CD8-positive, alpha-beta memory T cell (primary cell): ENCODE data around the gene CFAP97. TPM values are rescaled to one million over a fixed set of nuclear protein-coding genes. Genes with fewer than 3 reads are reported as not detected.

ENCODE experiments used
- CTCF ChIA-PET: fragments of 350-600 bp; sonication (Branson Sonifier 250); formaldehyde crosslinking; loops from one replicate; lab custom pipeline; 2021; ENCODE audit warnings: antibody characterized with exemption; lab: Charles Lee
- POLR2A ChIA-PET: fragments of 350-600 bp; sonication (Branson Sonifier 250); formaldehyde crosslinking; loops from one replicate; lab custom pipeline; 2021; ENCODE audit warnings: antibody characterized with exemption; lab: Charles Lee
- DNase-seq, 5 donors: peaks; one replicate each; pipeline versions ENCODE4 v3.0.0 to v3.0.0-alpha.2; 2020 to 2022; ENCODE audit warnings: mixed read lengths in 1 of 5
- H3K27ac ChIP-seq: one replicate; pipeline ENCODE4 v1.7.0; 2013; ENCODE audit warnings: low read depth, mild to moderate bottlenecking, low read length, moderate library complexity
- H3K27me3 ChIP-seq: 2 replicates; pipeline ENCODE4 v1.7.0; 2013; ENCODE audit warnings: low read length, mild to moderate bottlenecking; ENCODE audit not compliant: insufficient read depth, poor library complexity, severe bottlenecking
- H3K36me3 ChIP-seq: 2 replicates; pipeline ENCODE4 v1.7.0; 2013; ENCODE audit warnings: mild to moderate bottlenecking, low read length, moderate library complexity; ENCODE audit not compliant: insufficient read depth
- H3K4me1 ChIP-seq: 2 replicates; pipeline ENCODE4 v1.7.0; 2013; ENCODE audit warnings: mild to moderate bottlenecking, low read length, moderate library complexity; ENCODE audit not compliant: insufficient read depth
- H3K4me3 ChIP-seq: 2 replicates; pipeline ENCODE4 v1.7.0; 2013; ENCODE audit warnings: mild to moderate bottlenecking, low read length
- H3K9me3 ChIP-seq: 2 replicates; pipeline ENCODE4 v1.7.0; 2013; ENCODE audit warnings: mild to moderate bottlenecking, low read length
- H3K27ac Mint-ChIP-seq, 8 donors: one replicate each; pipeline ENCODE4 v1.8.0; 2020 to 2021; ENCODE audit warnings: mixed read lengths in 8 of 8, mild to moderate bottlenecking in 6 of 8, inconsistent platforms in 3 of 8, moderate library complexity in 3 of 8
- H3K27me3 Mint-ChIP-seq, 2 donors: one replicate each; pipeline ENCODE4 v1.8.0; 2020 to 2021; ENCODE audit warnings: mixed read lengths in 2 of 2, mild to moderate bottlenecking in 1 of 2, moderate library complexity in 1 of 2
- H3K36me3 Mint-ChIP-seq, 3 donors: one replicate each; pipeline ENCODE4 v1.8.0; 2020 to 2021; ENCODE audit warnings: mixed read lengths in 3 of 3, inconsistent platforms in 1 of 3, mild to moderate bottlenecking in 1 of 3
- H3K4me1 Mint-ChIP-seq, 3 donors: one replicate each; pipeline ENCODE4 v1.8.0; 2020 to 2021; ENCODE audit warnings: mixed read lengths in 3 of 3, inconsistent platforms in 1 of 3, mild to moderate bottlenecking in 1 of 3
- H3K4me3 Mint-ChIP-seq, 7 donors: one replicate each; pipeline ENCODE4 v1.8.0; 2020 to 2021; ENCODE audit warnings: mixed read lengths in 7 of 7, mild to moderate bottlenecking in 6 of 7, moderate library complexity in 4 of 7, inconsistent platforms in 2 of 7
- H3K9me3 Mint-ChIP-seq, 5 donors: one replicate each; pipeline ENCODE4 v1.8.0; 2020 to 2022; ENCODE audit warnings: mixed read lengths in 5 of 5, mild to moderate bottlenecking in 3 of 5, moderate library complexity in 2 of 5, inconsistent platforms in 1 of 5
- polyA plus RNA-seq: library from polyadenylated mRNA; unstranded; fragments of 300-500 nt; fragmentation: Illumina TruSeq; gene quantifications from one replicate; pipeline ENCODE4 v1.2.3, GENCODE V29; 2021
- total RNA-seq, 2 experiments: library from RNA; stranded (reverse); gene quantifications; one replicate each; pipeline ENCODE4 v1.2.3, GENCODE V29; 2021

The CFAP97 gene
- total and polyA plus RNA-seq, 3 experiments from 2014 or later: 49.9 to 107 (median 50.1) TPM

DNA sequence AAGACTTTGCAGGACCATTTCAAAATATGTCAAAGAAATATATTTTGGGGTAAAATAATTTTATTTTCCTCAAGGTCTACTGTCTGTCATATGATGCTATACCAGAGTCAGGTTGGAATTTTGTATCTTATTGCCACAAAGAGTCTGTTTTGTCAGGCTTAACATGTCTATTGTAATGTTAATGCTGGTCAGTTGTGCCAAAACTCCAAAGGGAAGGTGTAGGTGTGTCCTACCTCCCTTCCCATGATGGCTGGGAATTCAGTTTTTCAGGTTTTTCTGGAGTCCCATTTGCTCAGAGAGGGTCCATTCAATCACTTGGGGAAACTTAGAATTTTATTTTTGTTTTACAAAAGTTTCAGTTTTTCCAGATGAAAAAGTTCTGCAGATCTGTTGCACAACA, 94.1 kb downstream of the CFAP97 start:
- Histone ChIP-seq H3K9me3 (no peaks in the 10 kb centered on the region), H3K27me3 (no peaks in the 10 kb centered on the region), H3K36me3 (no peaks in the 10 kb centered on the region), H3K27ac (no peak overlapping the region), H3K4me3 (no peak overlapping the region), H3K4me1 (no peaks in the 10 kb centered on the region)
- no peaks in the 10 kb centered on the region for H3K36me3 Mint-ChIP-seq
- ChIA-PET POLR2A (no interaction called here), CTCF (no interaction called here)
- H3K27ac Mint-ChIP-seq: no peak overlapping the region
- H3K9me3 Mint-ChIP-seq: no peaks in the 10 kb centered on the region
- no peaks in the 10 kb centered on the region for H3K4me1 Mint-ChIP-seq
- DNase-seq: no peak
- H3K4me3 Mint-ChIP-seq: no peak overlapping the region
- H3K27me3 Mint-ChIP-seq: peaks cover 1 to 27% of the 10 kb centered on the region in 2 donors

Other genes with a start within 250 kb of the CFAP97 start
- gene HELT, start 185.5 kb downstream of the CFAP97 start, total RNA-seq: not detected
- not detected for gene HELT, start 185.5 kb downstream of the CFAP97 start, polyA plus RNA-seq
- gene SLC25A4, start 60.7 kb downstream of the CFAP97 start, total RNA-seq: 10 to 100 TPM; 11.8 to 12.6 TPM
- 16.3 TPM for gene SLC25A4, start 60.7 kb downstream of the CFAP97 start, polyA plus RNA-seq
- 10 to 100 TPM; 17.7 to 18.2 TPM for gene SNX25, start 5.6 kb upstream of the CFAP97 start, total RNA-seq
- gene SNX25, start 5.6 kb upstream of the CFAP97 start, polyA plus RNA-seq: 7.8 TPM
- gene LRP2BP, start 191.9 kb upstream of the CFAP97 start, total RNA-seq: under 1 TPM; 0.35 to 0.42 TPM
- 0.59 TPM for gene LRP2BP, start 191.9 kb upstream of the CFAP97 start, polyA plus RNA-seq
- 10 to 100 TPM; 14.5 to 16.1 TPM for gene ANKRD37, start 192.8 kb upstream of the CFAP97 start, total RNA-seq
- 16.1 TPM for gene ANKRD37, start 192.8 kb upstream of the CFAP97 start, polyA plus RNA-seq
- 10 to 100 TPM; 19.5 to 19.8 TPM for gene UFSP2, start 222.0 kb upstream of the CFAP97 start, total RNA-seq
- gene UFSP2, start 222.0 kb upstream of the CFAP97 start, polyA plus RNA-seq: 48.9 TPM